ENCODE data around the gene HAND1. TPM values are rescaled to one million over a fixed set of nuclear protein-coding genes. Genes with fewer than 3 reads are reported as not detected.

HAND1 gene
- total RNA-seq, 1 donor from 2014 or later, result 0.47 TPM

GRCh38 chr5:154451957-154452356 is 26.1 kb downstream of the HAND1 start:
- no peak overlapping the region for H3K4me3 Mint-ChIP-seq (ENCODE audit: unreplicated experiment)
- H3K27ac Mint-ChIP-seq (ENCODE audit: unreplicated experiment), result no peak overlapping the region
- no peaks in the 10 kb centered on the region for H3K9me3 Mint-ChIP-seq (ENCODE audit: unreplicated experiment)
- H3K36me3 Mint-ChIP-seq (ENCODE audit: unreplicated experiment), result no peaks in the 10 kb centered on the region
- TF ChIP-seq, protein P1, sequence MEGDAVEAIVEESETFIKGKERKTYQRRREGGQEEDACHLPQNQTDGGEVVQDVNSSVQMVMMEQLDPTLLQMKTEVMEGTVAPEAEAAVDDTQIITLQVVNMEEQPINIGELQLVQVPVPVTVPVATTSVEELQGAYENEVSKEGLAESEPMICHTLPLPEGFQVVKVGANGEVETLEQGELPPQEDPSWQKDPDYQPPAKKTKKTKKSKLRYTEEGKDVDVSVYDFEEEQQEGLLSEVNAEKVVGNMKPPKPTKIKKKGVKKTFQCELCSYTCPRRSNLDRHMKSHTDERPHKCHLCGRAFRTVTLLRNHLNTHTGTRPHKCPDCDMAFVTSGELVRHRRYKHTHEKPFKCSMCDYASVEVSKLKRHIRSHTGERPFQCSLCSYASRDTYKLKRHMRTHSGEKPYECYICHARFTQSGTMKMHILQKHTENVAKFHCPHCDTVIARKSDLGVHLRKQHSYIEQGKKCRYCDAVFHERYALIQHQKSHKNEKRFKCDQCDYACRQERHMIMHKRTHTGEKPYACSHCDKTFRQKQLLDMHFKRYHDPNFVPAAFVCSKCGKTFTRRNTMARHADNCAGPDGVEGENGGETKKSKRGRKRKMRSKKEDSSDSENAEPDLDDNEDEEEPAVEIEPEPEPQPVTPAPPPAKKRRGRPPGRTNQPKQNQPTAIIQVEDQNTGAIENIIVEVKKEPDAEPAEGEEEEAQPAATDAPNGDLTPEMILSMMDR (IDR thresholded peaks at IDR 0.05; ENCODE audit: partially characterized antibody, unreplicated experiment), result no peak
- DNase-seq, result no peak
- H3K27me3 Mint-ChIP-seq (ENCODE audit: unreplicated experiment), result no peaks in the 10 kb centered on the region
- peaks cover 7% of the 10 kb centered on the region for H3K4me1 Mint-ChIP-seq (ENCODE audit: low read depth, unreplicated experiment)

DNA sequence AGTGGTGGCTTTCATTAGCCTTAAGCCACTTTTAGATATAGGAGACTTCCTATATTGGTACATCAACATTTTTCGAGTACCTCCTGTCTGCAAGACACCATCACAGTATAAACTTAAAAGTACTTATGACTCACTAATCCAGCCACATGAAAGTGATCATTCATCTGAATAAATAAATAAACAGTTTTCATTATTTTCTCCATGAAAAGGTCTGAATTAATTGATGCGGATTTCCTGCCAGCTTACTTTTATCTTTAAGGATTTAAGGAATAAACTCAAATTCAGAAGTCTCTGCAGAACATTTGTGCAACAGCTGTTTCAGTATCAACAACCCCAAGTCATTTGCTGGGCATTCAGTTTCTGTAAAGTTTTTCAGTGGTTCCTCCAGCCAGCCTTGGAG is 28.2 kb downstream of the HAND1 start:
- TF ChIP-seq, protein P1 (IDR thresholded peaks at IDR 0.05; ENCODE audit: partially characterized antibody, unreplicated experiment), result no peak
- Mint-ChIP-seq H3K9me3 (ENCODE audit: unreplicated experiment) (no peaks in the 10 kb centered on the region), H3K4me3 (ENCODE audit: unreplicated experiment) (no peak overlapping the region), H3K27ac (ENCODE audit: unreplicated experiment) (no peak overlapping the region), H3K4me1 (ENCODE audit: low read depth, unreplicated experiment) (peaks cover 9% of the 10 kb centered on the region), H3K27me3 (ENCODE audit: unreplicated experiment) (no peaks in the 10 kb centered on the region), H3K36me3 (ENCODE audit: unreplicated experiment) (no peaks in the 10 kb centered on the region)
- no peak for DNase-seq

GRCh38 chr5:154447089-154447725 is 30.8 kb downstream of the HAND1 start:
- Mint-ChIP-seq H3K27ac (ENCODE audit: unreplicated experiment) (no peak overlapping the region), H3K4me3 (ENCODE audit: unreplicated experiment) (peak overlapping the region; percentile 91), H3K4me1 (ENCODE audit: low read depth, unreplicated experiment) (peaks cover 12% of the 10 kb centered on the region), H3K36me3 (ENCODE audit: unreplicated experiment) (no peaks in the 10 kb centered on the region), H3K9me3 (ENCODE audit: unreplicated experiment) (peaks cover 2% of the 10 kb centered on the region), H3K27me3 (ENCODE audit: unreplicated experiment) (no peaks in the 10 kb centered on the region)
- DNase-seq, result peak; percentile 25
- TF ChIP-seq, protein P1 (IDR thresholded peaks at IDR 0.05; ENCODE audit: partially characterized antibody, unreplicated experiment), result no peak

- TF ChIP-seq, protein P1 (IDR thresholded peaks at IDR 0.05; ENCODE audit: partially characterized antibody, unreplicated experiment), result no peak
- H3K9me3 Mint-ChIP-seq (ENCODE audit: unreplicated experiment), result peaks cover 2% of the 10 kb centered on the region
- no peak overlapping the region for H3K27ac Mint-ChIP-seq (ENCODE audit: unreplicated experiment)
- H3K4me3 Mint-ChIP-seq (ENCODE audit: unreplicated experiment), result peak overlapping the region; percentile 91
- peaks cover 12% of the 10 kb centered on the region for H3K4me1 Mint-ChIP-seq (ENCODE audit: low read depth, unreplicated experiment)
- DNase-seq, result peak; percentile 74
- H3K27me3 Mint-ChIP-seq (ENCODE audit: unreplicated experiment), result no peaks in the 10 kb centered on the region
- no peaks in the 10 kb centered on the region for H3K36me3 Mint-ChIP-seq (ENCODE audit: unreplicated experiment)
Observed at GRCh38 chr5:154446195-154447088, 31.6 kb downstream of the HAND1 start.
